GM19328 (cell line): Measurements from ENCODE around the gene RAD51D.
"Not testable (repeated sequence)": the region's sequence is repeated elsewhere in the genome, so short reads cannot be mapped to it uniquely, and the experiment has no call there.

Experiments used
- ATAC-seq: cut with Tn5 transposase; IDR thresholded peaks from one replicate; pipeline ENCODE4 v1.9.1; 2021; ENCODE audit warnings: mild to moderate bottlenecking, moderate library complexity; ENCODE audit not compliant: unreplicated experiment

Gene RAD51D

GRCh38 chr17:35073183-35073790 lies 46.4 kb downstream of the RAD51D start:
- no peak for ATAC-seq

GRCh38 chr17:35069311-35069710 lies 50.3 kb downstream of the RAD51D start:
- ATAC-seq, result no peak

GRCh38 chr17:35068249-35068648 lies 51.4 kb downstream of the RAD51D start:
- ATAC-seq, result no peak

GRCh38 chr17:35065880-35066279 lies 53.8 kb downstream of the RAD51D start:
- ATAC-seq, result no peak

GRCh38 chr17:35064516-35065215 lies 55.0 kb downstream of the RAD51D start:
- ATAC-seq, result no peak

- peak; percentile 89 for ATAC-seq
These were observed 56.0 kb downstream of the RAD51D start, which contains the start of gene RFFL for GRCh38 chr17:35063514-35064223. Gene RFFL, minus strand, starts transcription at chr17:35063707. Its CDS starts 37,154 bp downstream, at chr17:35026553.

GRCh38 chr17:35062308-35062707 lies 57.4 kb downstream of the RAD51D start:
- no peak for ATAC-seq

- no peak for ATAC-seq
These were observed 62.2 kb downstream of the RAD51D start for GRCh38 chr17:35057332-35057915.

- no peak for ATAC-seq
These were observed 63.6 kb downstream of the RAD51D start for GRCh38 chr17:35056013-35056412.

GRCh38 chr17:35053204-35053603 lies 66.5 kb downstream of the RAD51D start:
- no peak for ATAC-seq

- no peak for ATAC-seq
These were observed 66.9 kb downstream of the RAD51D start for GRCh38 chr17:35052780-35053179.

GRCh38 chr17:35052241-35052610 lies 67.4 kb downstream of the RAD51D start:
- ATAC-seq, result no peak

GRCh38 chr17:35051579-35052240 lies 68.0 kb downstream of the RAD51D start:
- no peak for ATAC-seq

GRCh38 chr17:35051183-35051578 lies 68.5 kb downstream of the RAD51D start:
- no peak for ATAC-seq

- no peak for ATAC-seq
These were observed 69.5 kb downstream of the RAD51D start for GRCh38 chr17:35050170-35050569.

- ATAC-seq, result no peak
These were observed 70.8 kb downstream of the RAD51D start for GRCh38 chr17:35048685-35049379.

- ATAC-seq, result no peak
These were observed 72.8 kb downstream of the RAD51D start for GRCh38 chr17:35046740-35047283.

GRCh38 chr17:35046245-35046644 lies 73.4 kb downstream of the RAD51D start:
- no peak for ATAC-seq

- not testable (repeated sequence) for ATAC-seq
These were observed 74.1 kb downstream of the RAD51D start for GRCh38 chr17:35045458-35045979.

- no peak for ATAC-seq
These were observed 75.5 kb downstream of the RAD51D start for GRCh38 chr17:35044181-35044580.
